Endothelial cell (in vitro differentiated cells): ENCODE results near the gene TOR1A. TPM values are rescaled to one million over a fixed set of nuclear protein-coding genes. Genes with fewer than 3 reads are reported as not detected.

ENCODE experiments used
- DNase-seq: peaks from one replicate; pipeline ENCODE4 v3.0.0; 2021; ENCODE audit warnings: low spot score
- H3K27ac Mint-ChIP-seq: one replicate; pipeline ENCODE4 v1.8.0; 2021; ENCODE audit warnings: mixed read lengths, inconsistent platforms; ENCODE audit not compliant: unreplicated experiment
- H3K27me3 Mint-ChIP-seq: one replicate; pipeline ENCODE4 v1.8.0; 2021; ENCODE audit warnings: mild to moderate bottlenecking, moderate library complexity, mixed read lengths, inconsistent platforms; ENCODE audit not compliant: unreplicated experiment
- H3K36me3 Mint-ChIP-seq: one replicate; pipeline ENCODE4 v1.8.0; 2021; ENCODE audit warnings: mild to moderate bottlenecking, low read depth, mixed read lengths, inconsistent platforms; ENCODE audit not compliant: unreplicated experiment
- H3K4me1 Mint-ChIP-seq: one replicate; pipeline ENCODE4 v1.8.0; 2021; ENCODE audit warnings: mild to moderate bottlenecking, mixed read lengths, inconsistent platforms; ENCODE audit not compliant: unreplicated experiment
- H3K4me3 Mint-ChIP-seq: one replicate; pipeline ENCODE4 v1.8.0; 2021; ENCODE audit warnings: mild to moderate bottlenecking, mixed read lengths, inconsistent platforms; ENCODE audit not compliant: unreplicated experiment
- H3K9me3 Mint-ChIP-seq: one replicate; pipeline ENCODE4 v1.8.0; 2021; ENCODE audit warnings: mixed read lengths, inconsistent platforms; ENCODE audit not compliant: unreplicated experiment
- total RNA-seq: library from RNA; stranded (reverse); fragmentation: NEBNext Ultra II Directional; extraction: Animal tissue kit (Norgen Biotek cat#: 25700); gene quantifications from one replicate; pipeline ENCODE4 v1.2.1, GENCODE V29; 2021; ENCODE audit not compliant: unreplicated experiment
- TF ChIP-seq, protein P1 (sequence below): fragments of 200-600 bp; sonication (generic); IDR thresholded peaks from one replicate; pipeline ENCODE4 v1.5.0; 2021; ENCODE audit warnings: antibody characterized with exemption; ENCODE audit not compliant: unreplicated experiment

Gene TOR1A
- total RNA-seq, 1 donor from 2014 or later: 58.0 TPM

DNA sequence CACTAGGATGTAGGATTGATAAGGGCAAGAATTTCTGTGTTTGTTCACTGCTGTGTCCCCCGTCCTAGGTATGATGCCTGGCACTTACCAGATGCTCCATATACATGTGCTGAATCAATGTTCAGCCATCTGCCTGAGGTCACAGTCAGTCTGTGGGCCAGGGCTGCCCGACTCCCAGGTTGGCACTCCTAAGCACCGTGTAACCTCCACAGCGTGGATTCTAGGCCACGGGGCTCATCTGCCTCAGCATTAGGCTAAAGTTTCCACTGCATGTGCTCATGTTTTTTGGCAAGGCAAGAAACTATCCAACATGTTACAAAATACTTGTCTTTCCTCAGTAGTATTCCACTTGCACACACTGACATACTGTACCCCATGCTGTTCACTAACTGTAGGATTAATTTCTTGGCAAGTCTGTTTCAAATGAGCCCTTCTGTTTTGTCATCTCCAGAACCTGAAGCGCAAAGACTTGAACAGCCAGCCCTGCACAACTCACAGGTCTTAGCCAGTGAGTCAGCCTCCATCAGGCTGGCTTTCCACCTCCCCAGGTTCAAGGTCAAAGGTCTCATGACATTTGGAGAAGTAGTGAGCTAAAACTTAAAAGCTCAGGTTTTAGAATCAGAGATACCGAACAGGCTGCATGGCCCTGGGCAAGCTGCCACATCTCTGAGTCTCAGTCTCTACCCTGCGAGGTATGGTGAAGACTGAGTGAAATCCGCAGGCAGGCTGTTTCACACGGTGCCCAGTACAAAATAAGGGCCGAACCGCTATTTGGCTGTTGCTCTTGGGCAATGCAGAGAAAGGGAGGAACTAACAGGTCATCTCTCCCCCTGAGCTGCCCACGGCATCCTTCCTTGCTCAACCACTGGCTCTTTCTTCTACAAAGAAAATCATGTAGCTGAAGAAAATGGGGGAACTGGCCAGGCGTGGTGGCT, 7.2 kb downstream of the TOR1A start:
- TF ChIP-seq, protein P1, sequence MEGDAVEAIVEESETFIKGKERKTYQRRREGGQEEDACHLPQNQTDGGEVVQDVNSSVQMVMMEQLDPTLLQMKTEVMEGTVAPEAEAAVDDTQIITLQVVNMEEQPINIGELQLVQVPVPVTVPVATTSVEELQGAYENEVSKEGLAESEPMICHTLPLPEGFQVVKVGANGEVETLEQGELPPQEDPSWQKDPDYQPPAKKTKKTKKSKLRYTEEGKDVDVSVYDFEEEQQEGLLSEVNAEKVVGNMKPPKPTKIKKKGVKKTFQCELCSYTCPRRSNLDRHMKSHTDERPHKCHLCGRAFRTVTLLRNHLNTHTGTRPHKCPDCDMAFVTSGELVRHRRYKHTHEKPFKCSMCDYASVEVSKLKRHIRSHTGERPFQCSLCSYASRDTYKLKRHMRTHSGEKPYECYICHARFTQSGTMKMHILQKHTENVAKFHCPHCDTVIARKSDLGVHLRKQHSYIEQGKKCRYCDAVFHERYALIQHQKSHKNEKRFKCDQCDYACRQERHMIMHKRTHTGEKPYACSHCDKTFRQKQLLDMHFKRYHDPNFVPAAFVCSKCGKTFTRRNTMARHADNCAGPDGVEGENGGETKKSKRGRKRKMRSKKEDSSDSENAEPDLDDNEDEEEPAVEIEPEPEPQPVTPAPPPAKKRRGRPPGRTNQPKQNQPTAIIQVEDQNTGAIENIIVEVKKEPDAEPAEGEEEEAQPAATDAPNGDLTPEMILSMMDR: no peak
- peaks cover 46% of the 10 kb centered on the region for H3K36me3 Mint-ChIP-seq
- H3K27ac Mint-ChIP-seq: no peak overlapping the region

DNA sequence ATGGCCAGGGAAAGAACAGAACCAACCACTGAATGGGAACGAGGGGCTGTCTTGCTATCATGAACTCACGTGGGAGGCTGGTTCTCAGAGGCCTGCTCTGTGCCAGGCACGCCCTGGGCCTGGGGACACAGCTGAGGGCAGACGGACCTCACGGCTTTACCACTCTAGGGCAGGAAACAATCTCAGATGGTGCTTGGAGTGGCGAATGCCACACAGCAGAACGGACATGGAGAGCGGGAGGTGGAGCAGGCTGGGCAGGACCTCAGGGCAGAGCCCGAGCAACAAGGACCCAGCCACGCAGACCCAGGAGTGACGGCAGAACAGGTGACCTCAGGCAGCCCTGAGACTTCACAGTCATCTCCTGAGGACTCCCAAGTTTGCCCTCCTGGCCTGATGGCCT, 8.7 kb downstream of the TOR1A start:
- Mint-ChIP-seq H3K4me1 (peaks cover 14% of the 10 kb centered on the region), H3K36me3 (peaks cover 52% of the 10 kb centered on the region), H3K4me3 (peak overlapping the region; percentile 63), H3K27ac (no peak overlapping the region), H3K27me3 (peaks cover 5% of the 10 kb centered on the region), H3K9me3 (no peaks in the 10 kb centered on the region)
- no peak for DNase-seq
- TF ChIP-seq, protein P1: no peak

More for the DNA sequence above, 7.2 kb downstream of the TOR1A start:
- Mint-ChIP-seq H3K27me3 (peaks cover 5% of the 10 kb centered on the region), H3K9me3 (no peaks in the 10 kb centered on the region), H3K4me3 (peak overlapping the region; percentile 48), H3K4me1 (peaks cover 14% of the 10 kb centered on the region)
- no peak for DNase-seq

DNA sequence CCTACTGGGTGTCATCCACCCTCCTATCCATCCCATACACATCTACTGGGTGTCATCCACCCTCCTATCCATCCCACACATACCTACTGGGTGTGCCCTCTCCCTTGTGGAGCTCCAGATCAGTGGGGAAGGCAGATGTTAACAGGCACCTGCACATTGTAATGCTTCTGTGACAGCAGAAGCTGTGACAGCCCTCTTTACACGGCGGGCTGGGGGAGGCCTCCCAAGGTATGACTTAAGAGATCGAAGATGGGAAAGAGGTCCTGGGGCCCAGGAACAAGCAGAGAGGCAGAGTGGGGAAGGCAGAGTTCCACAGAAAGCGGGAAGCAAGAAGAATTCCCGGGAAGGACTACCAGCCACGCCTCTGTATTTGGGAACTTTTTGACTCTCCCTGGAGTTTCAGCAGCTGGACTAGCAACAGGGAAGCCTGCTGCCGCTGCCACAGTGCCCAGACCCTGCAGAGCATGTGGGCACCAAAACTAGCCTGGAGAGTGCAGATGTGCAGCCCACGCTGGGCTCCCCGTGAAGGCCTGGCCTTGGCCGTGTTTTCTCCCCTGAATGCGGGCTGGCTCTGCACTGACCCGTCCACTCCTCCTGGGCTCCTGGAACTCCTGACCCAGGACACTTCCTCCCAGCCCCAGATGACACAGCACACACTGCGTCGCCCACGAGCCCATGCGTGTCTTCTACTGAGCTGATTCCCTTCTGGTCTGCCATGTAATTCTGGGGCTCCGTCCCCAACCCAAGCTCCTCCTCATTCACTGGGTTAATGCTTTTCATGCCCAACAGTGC, 9.3 kb downstream of the TOR1A start:
- no peaks in the 10 kb centered on the region for H3K9me3 Mint-ChIP-seq

DNA sequence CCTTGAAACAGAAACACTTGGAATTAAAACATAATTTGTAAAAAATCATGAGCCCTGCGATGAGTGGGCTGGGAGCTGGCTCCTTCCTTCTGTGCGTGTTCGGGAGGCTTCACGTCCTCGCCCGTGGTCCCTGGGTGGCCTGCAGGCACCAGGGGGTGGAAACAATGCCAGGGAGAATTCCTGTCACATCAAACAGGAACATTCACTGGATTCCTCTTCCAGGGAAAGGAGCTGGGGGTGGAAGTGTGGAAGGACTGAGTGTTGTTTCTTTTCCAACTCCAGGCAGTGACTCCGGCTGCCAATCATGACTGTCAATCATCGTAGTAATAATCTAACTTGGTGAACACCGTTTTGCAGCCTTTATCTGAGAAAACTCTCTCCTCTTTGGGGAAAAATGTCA, 10.3 kb downstream of the TOR1A start:
- Mint-ChIP-seq H3K4me1 (peaks cover 14% of the 10 kb centered on the region), H3K4me3 (peak overlapping the region; percentile 57), H3K27ac (no peak overlapping the region), H3K9me3 (no peaks in the 10 kb centered on the region), H3K27me3 (peaks cover 5% of the 10 kb centered on the region), H3K36me3 (peaks cover 52% of the 10 kb centered on the region)
- TF ChIP-seq, protein P1: no peak
- no peak for DNase-seq

More for the DNA sequence above, 9.3 kb downstream of the TOR1A start:
- Mint-ChIP-seq H3K36me3 (peaks cover 52% of the 10 kb centered on the region), H3K27ac (no peak overlapping the region), H3K4me3 (no peak overlapping the region), H3K4me1 (peaks cover 14% of the 10 kb centered on the region), H3K27me3 (peaks cover 5% of the 10 kb centered on the region)
- no peak for DNase-seq
- TF ChIP-seq, protein P1: no peak
